Motor neuron (in vitro differentiated cells): Measurements from ENCODE around the gene GRK2. TPM values are rescaled to one million over a fixed set of nuclear protein-coding genes. Genes with fewer than 3 reads are reported as not detected.
A peak's percentile ranks its signal among the peaks of the same experiment; 100 is the strongest.
"Not testable (repeated sequence)": the region's sequence is repeated elsewhere in the genome, so short reads cannot be mapped to it uniquely, and the experiment has no call there.

Source experiments
- ATAC-seq, 8 experiments: fragments of 200-7000 bp; cut with Tn5 transposase; replicated peaks in 6 of 8; 2 replicates each; pipeline ENCODE4 v1.8.0; 2021; ENCODE audit warnings: mild to moderate bottlenecking in 8 of 8, moderate library complexity in 8 of 8
- H3K27ac ChIP-seq, 2 donors: fragments of 250-450 bp; sonication (Bioruptor Pico); 2 replicates each; pipeline ENCODE4 v1.9.0; 2021; ENCODE audit warnings: antibody characterized with exemption in 2 of 2, mild to moderate bottlenecking in 2 of 2, moderate library complexity in 1 of 2
- H3K4me1 ChIP-seq, 2 donors: fragments of 250-450 bp; sonication (Bioruptor Pico); replicated peaks in 1 of 2; 2 replicates each; pipeline ENCODE4 v1.6.1; 2021; ENCODE audit warnings: antibody characterized with exemption in 2 of 2, mild to moderate bottlenecking in 2 of 2, moderate library complexity in 1 of 2
- H3K4me3 ChIP-seq, 5 donors: fragments of 250-450 bp; sonication (Bioruptor Pico); 2 replicates each; pipeline ENCODE4 v1.9.0; 2021; ENCODE audit warnings: antibody characterized with exemption in 5 of 5, mild to moderate bottlenecking in 5 of 5, moderate library complexity in 4 of 5
- WGBS, 10 experiments: fragments of 450-650 bp; shearing (Covaris generic); methylation state at CpG; one replicate each; pipeline ENCODE4 v1.0.0; 2022; 5-methylcytosine and 5-hydroxymethylcytosine counted together
- in situ Hi-C, 9 experiments: fragments of 400-800 bp; cut with MboI; loops; one replicate each; pipeline ENCODE4 v1.15.0; 2021; ENCODE audit warnings: low sequenced_read_pairs in 9 of 9, low pct_unique_long_range_greater_than_20kb in 2 of 9; ENCODE audit not compliant: unreplicated experiment in 9 of 9
- total RNA-seq, 8 experiments: library from RNA; unstranded; fragments of 300-600 nt; gene quantifications; 2 replicates each; pipeline versions ENCODE4 v1.2.3 to v1.2.4, GENCODE V29; 2022

GRK2 gene
- total RNA-seq: 10 to 100 TPM; 13.8 to 40.5 (median 32.6) TPM

DNA sequence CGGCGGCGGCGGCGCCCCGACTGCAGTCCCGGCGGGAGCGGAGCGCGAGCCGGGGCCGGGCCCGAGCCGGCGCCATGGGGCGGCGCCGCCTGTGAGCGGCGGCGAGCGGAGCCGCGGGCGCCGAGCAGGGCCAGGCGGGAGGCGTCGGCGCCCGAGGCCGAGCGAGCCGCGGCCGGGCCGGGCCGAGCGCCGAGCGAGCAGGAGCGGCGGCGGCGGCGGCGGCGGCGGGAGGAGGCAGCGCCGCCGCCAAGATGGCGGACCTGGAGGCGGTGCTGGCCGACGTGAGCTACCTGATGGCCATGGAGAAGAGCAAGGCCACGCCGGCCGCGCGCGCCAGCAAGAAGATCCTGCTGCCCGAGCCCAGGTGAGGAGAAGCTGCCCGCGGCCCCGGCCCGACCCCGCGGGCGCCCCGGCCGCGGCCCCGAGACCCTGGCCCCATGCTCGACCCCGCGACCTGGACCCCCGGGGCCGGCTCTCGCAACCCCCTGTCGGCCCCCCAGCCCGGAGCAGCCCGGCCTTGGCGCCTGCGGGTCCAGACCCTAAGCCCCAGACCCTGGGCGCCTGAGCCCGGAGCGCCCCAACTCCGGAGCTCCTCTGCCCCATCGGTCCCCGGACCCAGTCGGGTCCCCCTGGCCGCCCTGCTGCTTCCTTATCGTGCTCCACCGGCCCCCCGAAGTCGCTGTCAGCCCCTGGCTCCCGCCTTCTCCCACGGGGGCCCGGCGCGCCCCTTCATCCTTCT lies at the start of gene GRK2:
TSS of gene GRK2 (plus strand) at position 25 of the 739 bp plus-strand sequence. CDS start at position 252, 227 bp downstream.
- peak within 1 kb of the TSS; percentile 65 to 88 for H3K27ac ChIP-seq
- ATAC-seq: peak; percentile 43 to 56 (median 48)
- WGBS, 10 experiments: no CpG with 5 or more reads among the region's 103 CpGs
- peak within 1 kb of the TSS; percentile 70 to 100 (median 85) for H3K4me3 ChIP-seq
- peaks cover 27 to 32% of the 10 kb centered on the region in 2 donors for H3K4me1 ChIP-seq
- in situ Hi-C loops: loop anchor here in 1 of 9 experiments (10.0 kb wide), 1 partner anchor 48 kb away; no protein-coding TSS in a partner anchor

DNA sequence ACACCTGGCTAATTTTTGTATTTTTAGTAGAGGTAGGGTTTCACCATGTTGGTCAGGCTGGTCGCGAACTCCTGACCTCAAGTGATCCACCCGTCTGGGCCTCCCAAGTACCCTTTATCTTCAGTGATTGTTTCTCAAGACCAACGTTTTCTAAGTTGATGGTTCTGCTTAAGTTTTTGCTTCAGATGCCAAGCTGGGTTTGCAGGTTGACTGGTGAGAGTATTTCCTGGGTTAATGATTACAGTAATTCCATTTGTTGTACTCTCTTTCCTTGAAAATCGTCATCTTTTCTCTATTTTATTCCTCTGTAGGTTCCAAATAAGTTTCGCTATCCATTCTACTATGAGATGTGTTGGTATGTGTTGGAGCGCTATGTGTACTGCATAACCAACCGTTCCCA lies 38.5 kb upstream of the GRK2 start:
- Histone ChIP-seq H3K27ac (no peak overlapping the region), H3K4me3 (no peak overlapping the region), H3K4me1 (no peaks in the 10 kb centered on the region)
- WGBS, 10 experiments: 80 to 100% (median 90%) methylated on average over 2 to 7 of the region's 8 CpGs; no CpG with 5 or more reads in 3 of the 10 experiments
- no peak for ATAC-seq
- in situ Hi-C loops: no loop called here

- WGBS, 10 experiments: 90 to 100% (median 100%) methylated on average over 1 to 3 of the region's 3 CpGs
- ATAC-seq: no peak
Measured at GRCh38 chr11:67230406-67230805, 35.9 kb upstream of the GRK2 start.

DNA sequence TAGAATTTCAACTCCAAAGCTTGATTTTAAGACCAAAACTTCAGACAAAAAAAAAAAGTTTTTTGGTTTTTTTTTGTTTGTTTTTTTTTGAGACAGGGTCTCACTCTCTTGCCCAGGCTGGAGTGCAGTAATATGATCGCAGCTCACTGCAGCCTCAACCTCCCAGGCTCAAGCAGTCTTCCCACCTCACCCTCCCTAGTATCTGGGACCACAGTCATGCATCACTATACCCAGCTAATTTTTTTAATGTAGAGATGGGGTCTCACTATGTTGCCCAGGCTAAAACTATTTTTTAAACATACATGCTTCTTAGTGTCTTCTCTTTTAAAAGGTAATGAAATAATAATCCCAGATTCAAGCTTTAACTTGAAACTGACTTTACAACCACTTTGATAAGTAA lies 35.4 kb upstream of the GRK2 start:
- in situ Hi-C loops: no loop called here
- no peak for ATAC-seq
- Histone ChIP-seq H3K4me1 (no peaks in the 10 kb centered on the region), H3K27ac (no peak overlapping the region), H3K4me3 (no peak overlapping the region)
- WGBS, 10 experiments: 80 to 100% (median 95%) methylated on average over 1 of the region's 1 CpG; no CpG with 5 or more reads in 6 of the 10 experiments

More at GRCh38 chr11:67230406-67230805, 35.9 kb upstream of the GRK2 start:
- H3K27ac ChIP-seq: no peak overlapping the region
- no peak overlapping the region for H3K4me3 ChIP-seq
- no peaks in the 10 kb centered on the region for H3K4me1 ChIP-seq
- in situ Hi-C loops: no loop called here

DNA sequence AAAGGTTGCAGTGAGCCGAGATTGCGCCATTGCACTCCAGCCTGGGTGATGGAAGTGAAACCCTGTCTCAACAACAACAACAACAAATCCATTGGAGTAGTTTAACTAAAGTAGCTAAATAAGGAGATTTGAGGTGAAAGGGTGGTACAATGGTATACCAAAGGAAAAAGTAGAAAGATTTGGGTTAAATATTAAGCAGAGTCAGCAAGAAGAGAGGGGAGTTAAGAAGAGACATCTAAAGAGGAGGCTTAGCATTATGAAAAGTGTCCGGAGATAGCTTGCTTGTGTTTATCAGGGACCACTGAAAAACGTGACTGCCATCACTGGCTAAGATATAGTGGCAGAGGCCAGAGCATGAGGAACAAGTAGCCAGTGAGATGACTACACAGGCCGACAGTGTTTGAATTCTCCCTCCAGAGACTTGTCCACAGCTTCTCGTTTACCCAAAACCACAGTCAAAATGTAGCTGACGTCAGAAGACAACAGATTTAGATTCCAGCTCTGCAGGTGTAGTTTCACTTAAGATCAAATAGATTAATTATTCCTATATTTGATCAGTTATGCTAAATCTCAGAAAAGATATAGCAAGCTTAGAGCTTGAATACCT lies 32.6 kb upstream of the GRK2 start:
- Histone ChIP-seq H3K4me1 (peaks cover under 1 to 2% of the 10 kb centered on the region in 2 donors), H3K4me3 (no peak overlapping the region), H3K27ac (no peak overlapping the region)
- in situ Hi-C loops: no loop called here
- 60 to 86% (median 80%) methylated on average over 1 to 5 of the region's 7 CpGs; no CpG with 5 or more reads in 1 of the 10 experiments for WGBS, 10 experiments
- ATAC-seq: no peak

GRCh38 chr11:67234571-67234970 lies 31.7 kb upstream of the GRK2 start:
- H3K4me1 ChIP-seq, H3K4me3 ChIP-seq, in situ Hi-C loops, H3K27ac ChIP-seq, ATAC-seq: not testable (repeated sequence)
- 87 to 100% (median 93%) methylated on average over 1 to 7 of the region's 8 CpGs; no CpG with 5 or more reads in 3 of the 10 experiments for WGBS, 10 experiments

- H3K4me1 ChIP-seq: peaks cover 15 to 24% of the 10 kb centered on the region in 2 donors
- H3K4me3 ChIP-seq: no peak overlapping the region
- no peak for ATAC-seq
- WGBS, 10 experiments: 89 to 100% (median 100%) methylated on average over 1 of the region's 1 CpG; no CpG with 5 or more reads in 3 of the 10 experiments
- H3K27ac ChIP-seq: no peak overlapping the region
- in situ Hi-C loops: no loop called here
Measured at GRCh38 chr11:67237574-67237973, 28.7 kb upstream of the GRK2 start.

- Histone ChIP-seq H3K4me1 (peaks cover 19 to 32% of the 10 kb centered on the region in 2 donors), H3K27ac (peak overlapping the region; percentile 26 to 66), H3K4me3 (peak overlapping the region; percentile 7 to 70 (median 23))
- in situ Hi-C loops: no loop called here
- WGBS, 10 experiments: 0 to 48% (median 14%) methylated on average over 1 to 8 of the region's 10 CpGs; no CpG with 5 or more reads in 2 of the 10 experiments
- peak in 3 of 8 experiments; percentile 0 for ATAC-seq
Measured at GRCh38 chr11:67238894-67239782, 27.1 kb upstream of the GRK2 start.

DNA sequence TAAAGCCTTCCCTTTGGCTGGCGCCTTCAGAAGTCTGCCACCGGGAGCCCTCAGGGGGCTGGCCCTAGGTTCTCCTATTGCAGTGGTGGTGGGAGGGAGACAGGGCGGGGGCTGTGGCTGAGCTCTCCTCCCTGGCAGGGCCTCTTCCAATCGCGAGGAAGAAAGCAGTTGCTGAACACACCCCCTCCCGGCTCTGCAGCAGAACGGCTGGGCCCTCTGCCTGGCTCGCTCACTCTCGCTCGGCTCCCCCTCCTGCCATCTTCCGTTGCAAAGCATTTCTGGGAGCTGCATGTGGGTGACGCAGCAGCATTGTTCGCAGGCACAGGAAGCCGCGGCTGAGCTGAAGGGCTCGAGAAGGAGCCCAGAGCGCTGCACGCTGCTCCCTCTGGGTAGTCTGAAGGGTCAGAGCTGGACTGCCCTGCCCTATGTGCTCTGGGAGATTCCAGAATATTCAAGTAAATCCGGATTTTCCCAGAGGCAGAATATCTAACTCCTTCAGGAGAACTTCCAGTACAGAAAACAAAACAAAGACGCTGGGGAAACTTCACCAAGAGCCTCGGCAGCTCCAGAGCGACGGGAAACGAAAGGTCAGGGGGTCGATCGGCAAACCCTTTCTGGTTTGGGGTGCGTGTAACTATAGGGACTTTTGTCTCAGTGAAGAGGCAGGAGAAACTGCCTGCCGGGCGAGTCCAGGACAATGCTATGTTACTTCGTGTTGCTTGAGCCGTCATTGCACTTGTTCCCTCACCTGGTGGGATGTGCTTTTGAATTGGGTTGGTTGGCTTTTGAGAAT lies 26.3 kb upstream of the GRK2 start:
- peak overlapping the region; percentile 54 to 85 (median 70) for H3K4me3 ChIP-seq
- WGBS, 10 experiments: 0 to 2% (median 0%) methylated on average over 1 to 13 of the region's 31 CpGs; no CpG with 5 or more reads in 2 of the 10 experiments
- H3K4me1 ChIP-seq: peaks cover 19 to 32% of the 10 kb centered on the region in 2 donors
- ATAC-seq: peak; percentile 76 to 97 (median 96)
- in situ Hi-C loops: no loop called here
- peak overlapping the region; percentile 96 to 97 for H3K27ac ChIP-seq

DNA sequence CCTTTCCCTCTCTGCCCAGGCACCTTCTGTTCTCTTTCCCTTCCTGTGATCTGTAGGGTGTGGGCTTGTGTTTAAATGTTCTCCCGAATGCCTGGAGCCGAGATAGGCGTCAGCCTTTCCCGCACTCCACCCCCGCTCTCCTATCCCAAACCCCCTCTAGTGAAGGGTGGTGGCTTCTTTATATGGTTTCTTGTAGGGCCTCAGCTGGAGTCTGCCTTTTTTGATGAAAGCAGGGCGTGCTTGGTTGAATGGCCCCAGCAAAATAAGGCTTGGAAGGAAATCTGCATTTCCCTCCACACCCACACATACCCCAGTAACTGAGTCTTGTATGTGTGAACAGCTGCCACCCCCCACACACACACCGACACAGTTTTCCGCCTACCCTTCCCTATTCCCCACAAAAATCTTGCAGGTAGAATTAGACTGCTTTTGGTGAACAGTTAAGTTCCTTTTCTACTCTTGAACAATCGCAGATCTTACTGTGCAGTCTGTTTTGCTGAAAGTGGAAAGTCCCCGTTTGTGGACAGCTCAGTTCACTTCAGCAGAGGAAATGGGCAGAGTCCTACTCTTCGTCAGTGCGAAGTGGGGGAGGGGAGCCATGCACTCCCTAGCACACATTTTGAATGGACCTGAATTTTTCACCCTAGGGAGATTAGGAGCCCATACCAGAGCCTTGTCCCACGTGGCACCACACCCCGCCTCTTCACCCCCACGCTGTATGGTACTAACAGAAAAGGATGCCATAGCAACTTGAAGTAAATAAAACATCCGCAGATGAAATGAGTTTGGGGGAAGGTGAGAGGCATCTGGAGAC lies 25.5 kb upstream of the GRK2 start:
- ATAC-seq: peak in 3 of 8 experiments; percentile 42 to 58 (median 43)
- peak overlapping the region; percentile 96 to 97 for H3K27ac ChIP-seq
- peaks cover 19 to 32% of the 10 kb centered on the region in 2 donors for H3K4me1 ChIP-seq
- WGBS, 10 experiments: 0 to 5% (median 0%) methylated on average over 1 to 6 of the region's 16 CpGs; no CpG with 5 or more reads in 3 of the 10 experiments
- in situ Hi-C loops: no loop called here
- H3K4me3 ChIP-seq: peak overlapping the region; percentile 54 to 85 (median 70)

- 60 to 100% (median 90%) methylated on average over 1 of the region's 1 CpG; no CpG with 5 or more reads in 6 of the 10 experiments for WGBS, 10 experiments
- Histone ChIP-seq H3K4me1 (peaks cover 19 to 32% of the 10 kb centered on the region in 2 donors), H3K27ac (no peak overlapping the region), H3K4me3 (peak overlapping the region in 2 of 5 donors; percentile 58 to 70)
- in situ Hi-C loops: no loop called here
- ATAC-seq: no peak
Measured at GRCh38 chr11:67242548-67242947, 23.7 kb upstream of the GRK2 start.
